CD4-positive, alpha-beta T cell treated with Interleukin-6 for 4 hours (primary cell): ENCODE results near the gene RD3L.

Experiments used
- DNase-seq: peaks from one replicate; pipeline ENCODE4 v3.0.0-alpha.2; 2020; ENCODE audit warnings: mixed read lengths

RD3L gene

GRCh38 chr14:103892247-103892646 is 50.1 kb downstream of the RD3L start:
- no peak for DNase-seq

GRCh38 chr14:103891667-103892215 is 50.6 kb downstream of the RD3L start:
- no peak for DNase-seq

- DNase-seq = no peak
These were observed 51.3 kb downstream of the RD3L start for GRCh38 chr14:103890821-103891666.
